Thoracic aorta (tissue), 2 donors: Measurements from ENCODE around the gene NLRC5. TPM values are rescaled to one million over a fixed set of nuclear protein-coding genes. Genes with fewer than 3 reads are reported as not detected.

Experiments used
- ATAC-seq: fragments of 150-250 bp; one replicate; pipeline ENCODE4 v1.8.0; 2017; ENCODE audit warnings: low read depth; ENCODE audit not compliant: insufficient number of reproducible peaks, low FRiP score
- DNase-seq: peaks from one replicate; pipeline ENCODE4 v3.0.0-alpha.2; 2020; ENCODE audit warnings: low spot score
- H3K27ac ChIP-seq, 2 donors: fragments of 200-600 bp; sonication (generic); 1 replicate in 1 of 2; 2 replicates in 1 of 2; pipeline ENCODE4 v1.5.1; 2016; ENCODE audit warnings: mild to moderate bottlenecking in 2 of 2, moderate library complexity in 2 of 2
- H3K27me3 ChIP-seq: fragments of 200-600 bp; sonication (generic); replicated peaks from 2 replicates; pipeline ENCODE4 v1.6.0; 2016; ENCODE audit warnings: mild to moderate bottlenecking; ENCODE audit not compliant: insufficient read depth
- H3K36me3 ChIP-seq: fragments of 200-600 bp; sonication (generic); one replicate; pipeline ENCODE4 v1.5.1; 2016
- H3K4me1 ChIP-seq, 2 donors: fragments of 200-600 bp; sonication (generic); 1 replicate in 1 of 2; 2 replicates in 1 of 2; pipeline versions ENCODE4 v1.5.1 to v1.6.0; 2016; ENCODE audit warnings: low read depth in 2 of 2, mild to moderate bottlenecking in 1 of 2; ENCODE audit not compliant: control insufficient read depth in 1 of 2
- H3K4me3 ChIP-seq: fragments of 200-600 bp; sonication (generic); 2 replicates; pipeline ENCODE4 v1.5.1; 2016; ENCODE audit warnings: mild to moderate bottlenecking
- H3K9me3 ChIP-seq: fragments of 200-600 bp; sonication (generic); 2 replicates; pipeline ENCODE4 v1.5.1; 2016
- total RNA-seq, 2 donors: library from RNA; depleted of rRNA; stranded (reverse); fragments of >200 nt; gene quantifications; one replicate each; pipeline versions ENCODE4 v1.1.0 to v1.2.3, GENCODE V29; 2016
- TF ChIP-seq, protein P1 (sequence below): fragments of 200-600 bp; sonication (generic); IDR thresholded peaks from one replicate; pipeline ENCODE4 v1.5.1; 2019; ENCODE audit warnings: antibody characterized with exemption

The NLRC5 gene
- total RNA-seq, 2 donors from 2014 or later: 51.0 to 54.4 TPM

DNA sequence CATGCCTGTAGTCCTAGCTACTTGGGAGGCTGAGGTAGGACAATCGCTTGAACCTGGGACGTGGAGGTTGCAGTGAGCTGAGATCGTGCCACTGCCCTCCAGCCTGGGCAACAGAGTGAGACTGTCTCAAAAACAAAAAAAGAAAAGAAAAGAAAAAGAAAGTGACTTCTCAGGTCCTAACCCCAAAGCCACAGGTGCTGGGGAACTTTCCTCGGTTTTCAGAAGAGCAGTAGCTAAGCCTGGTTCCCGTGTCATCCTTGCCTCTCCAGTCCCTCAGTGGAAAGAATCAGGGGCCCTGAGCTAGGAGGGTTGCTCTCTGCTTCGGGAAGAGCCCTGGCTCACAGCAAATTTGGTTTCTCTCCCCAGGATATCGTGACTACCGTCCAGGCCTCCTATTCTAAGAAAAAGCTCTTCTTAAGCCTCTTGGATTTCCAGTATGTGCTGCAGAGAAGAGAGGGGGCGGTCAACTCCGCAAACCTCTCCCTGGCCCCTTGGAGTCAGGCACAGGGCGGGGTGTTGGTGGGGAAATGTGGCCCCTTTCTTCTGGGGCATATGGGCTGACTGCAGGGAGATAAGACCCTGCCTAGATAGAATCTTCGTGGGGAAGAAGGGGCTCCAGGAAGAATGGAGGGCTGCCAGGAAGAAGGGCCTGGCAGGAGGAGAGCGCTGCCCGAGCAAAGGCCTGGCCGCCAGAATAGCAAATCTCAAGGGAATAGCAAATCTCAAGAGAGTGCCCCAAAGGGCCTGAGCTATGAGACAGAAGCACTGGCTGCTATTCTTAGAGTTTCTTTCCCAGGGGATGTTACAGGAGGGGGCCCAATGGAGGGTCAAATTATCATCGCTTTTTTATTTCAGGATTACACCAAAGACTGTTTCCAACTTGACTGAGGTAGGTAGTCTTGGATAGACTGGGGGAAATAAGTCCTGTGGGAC is 8.3 kb upstream of the NLRC5 start:
- Histone ChIP-seq H3K4me3 (no peak overlapping the region), H3K27me3 (no peaks in the 10 kb centered on the region), H3K4me1 (peaks cover 6 to 27% of the 10 kb centered on the region in 2 donors), H3K36me3 (no peaks in the 10 kb centered on the region), H3K9me3 (no peaks in the 10 kb centered on the region), H3K27ac (peak overlapping the region; percentile 6 to 44)
- DNase-seq (no peak), ATAC-seq (no peak)
- TF ChIP-seq, protein P1, sequence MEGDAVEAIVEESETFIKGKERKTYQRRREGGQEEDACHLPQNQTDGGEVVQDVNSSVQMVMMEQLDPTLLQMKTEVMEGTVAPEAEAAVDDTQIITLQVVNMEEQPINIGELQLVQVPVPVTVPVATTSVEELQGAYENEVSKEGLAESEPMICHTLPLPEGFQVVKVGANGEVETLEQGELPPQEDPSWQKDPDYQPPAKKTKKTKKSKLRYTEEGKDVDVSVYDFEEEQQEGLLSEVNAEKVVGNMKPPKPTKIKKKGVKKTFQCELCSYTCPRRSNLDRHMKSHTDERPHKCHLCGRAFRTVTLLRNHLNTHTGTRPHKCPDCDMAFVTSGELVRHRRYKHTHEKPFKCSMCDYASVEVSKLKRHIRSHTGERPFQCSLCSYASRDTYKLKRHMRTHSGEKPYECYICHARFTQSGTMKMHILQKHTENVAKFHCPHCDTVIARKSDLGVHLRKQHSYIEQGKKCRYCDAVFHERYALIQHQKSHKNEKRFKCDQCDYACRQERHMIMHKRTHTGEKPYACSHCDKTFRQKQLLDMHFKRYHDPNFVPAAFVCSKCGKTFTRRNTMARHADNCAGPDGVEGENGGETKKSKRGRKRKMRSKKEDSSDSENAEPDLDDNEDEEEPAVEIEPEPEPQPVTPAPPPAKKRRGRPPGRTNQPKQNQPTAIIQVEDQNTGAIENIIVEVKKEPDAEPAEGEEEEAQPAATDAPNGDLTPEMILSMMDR: no peak

DNA sequence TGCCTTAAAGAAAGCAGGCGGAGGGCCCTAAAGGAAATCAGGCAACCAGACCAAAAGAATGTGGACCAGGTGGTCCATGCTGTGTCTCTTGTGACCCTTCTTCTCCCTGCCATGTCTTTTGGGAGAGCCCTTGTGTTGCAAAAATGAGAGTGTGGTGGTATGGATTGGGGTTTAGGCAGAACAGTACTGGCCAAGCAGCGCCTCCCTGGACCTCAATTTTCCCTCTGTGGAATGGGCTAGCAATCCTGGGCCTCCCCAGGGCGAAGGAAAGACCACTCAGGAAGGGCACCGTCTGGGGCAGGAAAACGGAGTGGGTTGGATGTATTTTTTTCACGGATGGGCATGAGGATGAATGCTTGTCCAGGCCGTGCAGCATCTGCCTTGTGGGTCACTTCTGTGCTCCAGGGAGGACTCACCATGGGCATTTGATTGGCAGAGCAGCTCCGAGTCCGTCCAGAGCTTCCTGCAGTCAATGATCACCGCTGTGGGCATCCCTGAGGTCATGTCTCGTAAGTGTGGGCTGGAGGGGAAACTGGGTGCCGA is 7.6 kb upstream of the NLRC5 start:
- no peaks in the 10 kb centered on the region for H3K9me3 ChIP-seq
- H3K36me3 ChIP-seq: no peaks in the 10 kb centered on the region
- ATAC-seq (no peak), DNase-seq (no peak)
- H3K27me3 ChIP-seq: no peaks in the 10 kb centered on the region
- peaks cover 6 to 28% of the 10 kb centered on the region in 2 donors for H3K4me1 ChIP-seq
- H3K27ac ChIP-seq: no peak overlapping the region
- TF ChIP-seq, protein P1: no peak
- H3K4me3 ChIP-seq: no peak overlapping the region

DNA sequence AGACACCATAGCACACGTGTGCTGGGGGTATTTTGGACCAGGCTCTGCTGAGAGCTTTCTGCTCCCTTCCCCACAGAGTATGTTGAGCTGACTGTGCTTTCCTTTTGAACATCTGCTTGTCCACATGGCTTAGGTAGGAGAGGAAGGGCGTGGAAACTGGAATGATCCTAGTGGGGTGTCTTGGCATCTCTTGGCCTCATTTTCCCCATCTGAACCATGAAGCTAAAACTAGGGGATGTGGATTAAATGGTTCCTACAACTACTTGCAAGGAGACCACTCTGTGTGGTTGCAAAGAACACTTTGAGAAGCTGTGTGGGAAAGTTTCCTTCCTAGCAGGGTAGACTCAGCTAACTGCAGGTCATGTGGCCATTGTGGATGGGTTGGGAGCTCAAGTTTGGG is 6.7 kb upstream of the NLRC5 start:
- Histone ChIP-seq H3K27me3 (no peaks in the 10 kb centered on the region), H3K9me3 (no peaks in the 10 kb centered on the region), H3K27ac (no peak overlapping the region), H3K4me3 (no peak overlapping the region), H3K4me1 (peaks cover 6 to 28% of the 10 kb centered on the region in 2 donors), H3K36me3 (no peaks in the 10 kb centered on the region)
- no peak for ATAC-seq
- no peak for DNase-seq
- TF ChIP-seq, protein P1: no peak

DNA sequence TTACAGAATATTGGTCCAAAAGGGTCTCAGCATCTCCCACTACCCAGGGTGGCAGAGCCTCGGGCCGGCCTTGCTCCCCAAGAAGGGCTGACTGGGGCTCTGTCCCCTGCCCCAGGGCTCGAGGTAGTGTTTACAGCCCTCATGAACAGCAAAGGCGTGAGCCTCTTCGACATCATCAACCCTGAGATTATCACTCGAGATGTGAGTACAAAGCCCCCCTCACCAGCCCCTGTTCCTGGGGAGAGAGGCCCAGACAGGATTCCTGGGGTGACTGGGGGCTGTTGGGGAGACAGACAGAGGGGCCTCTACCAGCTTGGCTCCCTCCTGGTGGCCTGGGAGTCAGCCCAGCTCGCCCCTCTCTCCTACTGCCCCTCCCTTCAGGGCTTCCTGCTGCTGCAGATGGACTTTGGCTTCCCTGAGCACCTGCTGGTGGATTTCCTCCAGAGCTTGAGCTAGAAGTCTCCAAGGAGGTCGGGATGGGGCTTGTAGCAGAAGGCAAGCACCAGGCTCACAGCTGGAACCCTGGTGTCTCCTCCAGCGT is 6.1 kb upstream of the NLRC5 start:
- Histone ChIP-seq H3K27me3 (no peaks in the 10 kb centered on the region), H3K36me3 (no peaks in the 10 kb centered on the region), H3K27ac (no peak overlapping the region), H3K4me3 (no peak overlapping the region), H3K9me3 (no peaks in the 10 kb centered on the region), H3K4me1 (peaks cover 8 to 28% of the 10 kb centered on the region in 2 donors)
- ATAC-seq: no peak
- no peak for DNase-seq
- TF ChIP-seq, protein P1: no peak

DNA sequence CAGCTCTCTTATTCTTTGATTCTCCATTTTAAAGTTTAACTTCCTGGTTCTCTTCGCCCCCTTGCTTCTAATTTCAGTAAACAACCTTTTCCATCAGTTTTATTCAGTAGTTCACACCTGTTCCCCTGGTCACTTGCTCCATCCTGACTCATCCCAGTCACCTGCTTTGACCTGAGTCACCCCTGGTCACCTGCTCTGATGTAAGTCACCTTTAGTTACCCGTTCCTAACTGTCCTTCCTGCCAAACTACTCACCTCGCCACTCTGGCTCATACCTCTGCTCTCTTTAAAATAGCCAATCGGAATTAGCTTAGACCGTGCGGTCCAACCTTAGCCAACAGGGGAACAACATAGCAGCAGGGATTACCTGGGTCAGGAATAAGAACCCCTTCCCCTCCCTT is 4.7 kb upstream of the NLRC5 start:
- no peak for DNase-seq
- Histone ChIP-seq H3K27ac (no peak overlapping the region), H3K9me3 (no peaks in the 10 kb centered on the region), H3K27me3 (no peaks in the 10 kb centered on the region), H3K36me3 (no peaks in the 10 kb centered on the region), H3K4me1 (peaks cover 14 to 35% of the 10 kb centered on the region in 2 donors), H3K4me3 (no peak overlapping the region)
- TF ChIP-seq, protein P1: no peak
- ATAC-seq: no peak
